ENCODE data around the gene DHRS7B.

The DHRS7B gene

DNA sequence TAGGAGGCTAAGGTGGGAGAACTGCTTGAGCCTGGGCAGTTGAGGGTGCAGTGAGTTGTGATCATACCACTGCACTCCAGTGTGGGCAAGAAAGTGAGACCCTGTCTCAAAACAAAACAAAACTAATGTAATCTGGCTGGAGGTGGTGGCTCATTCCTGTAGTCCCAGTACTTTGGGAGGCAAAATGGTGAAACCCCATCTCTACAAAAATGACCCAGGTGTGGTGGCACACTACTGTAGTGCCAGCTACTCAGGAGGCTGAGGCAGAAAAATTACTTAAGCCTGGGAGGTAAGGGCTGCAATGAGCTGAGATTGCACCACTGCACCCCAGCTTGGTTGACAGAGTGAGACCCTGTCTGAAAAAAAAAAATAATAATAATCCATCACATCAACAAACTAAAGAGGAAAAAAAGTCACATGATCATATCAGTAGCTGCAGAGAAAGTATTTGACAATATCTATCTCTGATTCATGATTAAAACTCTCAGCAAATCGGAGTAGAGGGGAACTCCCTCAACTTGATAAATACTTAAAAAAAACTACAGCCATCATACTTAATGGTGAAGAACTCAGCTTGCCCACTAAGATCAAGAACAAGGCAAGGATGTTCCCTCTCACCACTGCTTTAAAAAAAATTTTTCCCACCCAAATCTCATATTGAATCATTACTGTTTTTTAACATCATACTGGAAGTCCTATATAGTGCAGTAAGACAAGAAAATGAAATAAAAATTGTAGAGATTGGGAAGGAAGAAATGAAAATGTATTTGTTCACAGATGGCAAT is 31.0 kb downstream of the DHRS7B start:
- no peak for DNase-seq (ENCODE audit: low spot score)

DNA sequence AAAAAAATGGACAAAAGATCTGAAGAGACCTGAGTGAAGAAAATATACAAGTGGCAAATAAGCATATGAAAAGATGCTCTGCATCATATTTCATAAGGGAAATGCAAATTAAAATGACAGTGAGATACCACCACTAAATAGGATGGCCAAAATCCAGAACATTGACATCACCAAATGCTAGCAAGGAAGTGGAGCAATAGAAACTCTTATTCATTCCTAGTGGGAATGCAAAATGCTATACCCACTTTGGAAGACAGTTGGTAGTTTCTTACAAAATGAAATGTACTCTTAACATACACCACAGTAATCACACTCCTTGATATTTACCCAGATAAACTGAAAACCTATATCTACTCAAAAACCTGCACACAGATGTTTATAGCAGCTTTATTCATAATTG is 33.6 kb downstream of the DHRS7B start:
- no peak for DNase-seq (ENCODE audit: low spot score)

DNA sequence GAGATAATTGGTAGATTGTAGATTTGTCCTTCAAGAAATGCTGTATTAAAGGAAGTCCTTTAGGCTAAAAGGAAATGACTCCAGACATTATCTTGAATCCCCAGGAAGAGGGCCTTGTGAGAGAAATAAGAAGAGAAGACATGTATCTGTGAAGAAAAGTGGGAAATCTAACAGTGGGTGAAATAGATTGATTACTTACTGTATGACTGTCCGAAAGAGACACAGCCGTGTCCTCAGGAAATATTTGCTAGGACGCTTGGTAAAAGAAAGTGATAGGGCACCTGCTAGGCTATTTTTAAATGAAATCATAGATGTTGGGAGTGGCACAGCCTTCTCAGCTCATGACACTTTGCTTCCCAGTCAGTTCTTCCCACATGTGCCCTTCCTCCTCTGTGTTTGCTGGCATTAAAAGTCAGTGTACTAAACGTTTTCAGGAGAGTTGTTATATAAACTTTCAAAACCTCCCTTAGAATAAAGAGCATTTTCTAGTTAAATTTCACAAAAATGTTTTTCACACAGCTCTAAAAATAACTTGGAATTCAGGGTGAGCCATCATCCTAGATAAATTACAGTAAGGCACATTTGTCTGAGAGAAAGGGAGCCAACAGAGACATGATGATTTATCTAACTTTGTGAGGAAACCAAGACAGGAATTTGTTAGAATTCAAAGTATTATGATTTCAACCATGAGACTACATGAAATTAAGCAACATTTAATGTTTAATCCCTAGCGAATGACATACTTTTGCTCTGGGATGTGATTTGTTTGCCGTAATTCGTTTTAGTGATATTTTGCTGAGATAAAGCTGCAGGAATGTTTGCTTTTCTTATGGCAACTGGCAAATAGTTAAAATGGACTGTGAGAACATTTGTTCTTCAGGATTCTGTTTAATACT is 35.0 kb downstream of the DHRS7B start:
- peak; percentile 64 for DNase-seq (ENCODE audit: low spot score)

DNA sequence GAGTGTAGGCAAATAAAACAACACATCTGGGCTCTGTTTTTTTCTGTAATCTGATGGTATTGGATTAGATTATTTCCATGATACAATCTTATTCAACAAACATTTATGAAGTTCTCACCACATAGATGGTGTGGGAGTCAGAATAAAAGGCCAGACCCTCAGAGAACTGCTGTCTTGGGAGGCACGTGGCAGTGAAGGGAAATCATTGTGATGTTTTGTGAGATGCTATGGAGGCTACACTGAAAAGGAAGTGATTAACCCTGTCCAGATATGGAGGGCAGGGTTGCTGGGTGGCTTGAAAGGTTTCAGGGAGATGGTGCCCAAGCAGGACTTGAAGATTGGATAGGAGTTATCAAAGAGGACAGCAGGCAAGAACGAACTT is 35.6 kb downstream of the DHRS7B start:
- DNase-seq (ENCODE audit: low spot score): no peak

DNA sequence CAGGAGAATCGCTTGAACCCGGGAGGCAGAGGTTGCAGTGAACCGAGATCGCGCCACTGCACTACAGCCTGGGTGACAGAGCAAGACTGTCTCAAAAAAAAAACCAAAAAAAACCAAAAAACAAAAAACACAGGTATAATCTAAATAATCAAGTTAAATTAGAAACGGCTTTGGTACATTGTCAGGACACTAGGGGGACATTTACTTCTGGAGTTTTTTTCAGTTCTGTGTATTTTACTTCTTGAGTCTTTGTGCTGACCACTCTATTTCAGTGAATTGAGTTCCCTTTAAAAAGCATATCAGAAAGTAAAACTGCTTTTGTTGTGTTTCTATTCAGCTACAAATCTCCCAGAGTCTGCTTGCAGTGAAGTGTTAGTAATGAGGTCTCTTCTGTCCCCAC is 36.3 kb downstream of the DHRS7B start:
- no peak for DNase-seq (ENCODE audit: low spot score)

DNA sequence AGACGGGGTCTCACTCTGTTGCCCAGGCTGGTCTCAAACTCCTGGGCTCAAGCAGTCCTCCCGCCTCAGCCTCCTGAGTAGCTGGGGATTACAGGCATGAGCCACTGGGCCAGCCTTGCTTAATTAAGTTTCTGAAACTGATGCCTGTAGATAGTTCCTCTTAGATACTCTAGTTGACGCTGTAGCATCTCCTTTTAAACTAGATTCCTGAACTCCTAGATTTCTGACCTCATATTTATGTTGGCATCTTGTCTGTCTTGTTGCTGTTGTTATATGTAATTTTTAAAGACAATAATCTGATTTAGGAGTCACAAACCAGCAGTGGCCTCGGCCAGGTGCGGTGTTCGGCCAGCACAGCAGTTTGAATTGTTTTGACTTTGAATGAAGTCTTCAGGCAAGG is 37.5 kb downstream of the DHRS7B start:
- DNase-seq (ENCODE audit: low spot score): no peak

DNA sequence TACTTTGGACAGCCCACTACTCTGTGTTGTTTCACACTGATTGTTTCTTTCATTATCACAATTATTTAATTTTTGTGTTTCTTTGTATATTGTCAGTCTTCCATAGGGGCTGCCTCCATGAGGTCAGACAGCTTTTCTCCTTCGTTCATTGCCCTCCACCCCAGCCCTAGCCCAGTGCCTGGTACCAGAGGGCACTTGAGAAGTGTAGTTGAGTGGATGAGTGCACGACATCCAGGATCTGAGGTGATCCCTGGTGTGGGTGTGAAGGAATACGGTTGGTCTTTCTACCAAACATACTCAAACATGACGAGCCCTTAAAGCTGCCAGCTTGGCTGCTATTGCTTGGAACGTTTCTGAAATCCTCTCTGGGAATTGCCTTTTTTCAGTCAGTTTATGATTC is 37.9 kb downstream of the DHRS7B start:
- DNase-seq (ENCODE audit: low spot score): no peak

DNA sequence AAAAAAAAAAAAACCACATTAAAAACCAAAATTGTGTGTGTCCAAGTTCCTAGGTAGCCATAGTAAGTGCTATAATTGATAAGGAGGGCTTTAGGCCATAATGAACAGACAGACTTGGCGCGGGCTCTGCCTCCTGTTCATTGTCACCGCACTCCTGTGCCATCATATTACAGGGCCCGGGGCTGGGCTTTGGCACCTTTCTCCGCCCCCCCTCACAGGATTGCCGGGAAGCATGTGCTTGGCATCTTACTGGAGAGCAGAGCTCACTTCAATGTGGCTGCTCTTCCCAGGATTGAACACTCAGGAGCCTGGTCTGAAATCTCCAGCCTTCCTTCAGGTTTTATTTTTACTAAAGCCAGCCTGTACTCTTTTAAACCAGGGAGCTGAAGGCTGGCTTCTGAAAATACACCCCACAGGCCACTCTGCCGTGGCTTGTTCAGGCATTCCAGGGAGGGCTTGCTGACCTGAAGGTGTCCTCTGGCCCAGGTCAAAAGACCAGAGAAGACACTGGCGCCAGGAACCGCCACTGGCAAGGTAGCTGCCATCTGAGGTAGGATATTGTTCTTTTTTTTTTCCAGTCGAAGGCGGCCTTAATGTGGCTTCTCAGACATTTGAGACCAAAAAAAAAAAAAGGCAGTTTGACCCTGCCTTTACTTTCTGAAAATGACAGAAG is 39.3 kb downstream of the DHRS7B start:
- DNase-seq (ENCODE audit: low spot score): peak; percentile 26

DNA sequence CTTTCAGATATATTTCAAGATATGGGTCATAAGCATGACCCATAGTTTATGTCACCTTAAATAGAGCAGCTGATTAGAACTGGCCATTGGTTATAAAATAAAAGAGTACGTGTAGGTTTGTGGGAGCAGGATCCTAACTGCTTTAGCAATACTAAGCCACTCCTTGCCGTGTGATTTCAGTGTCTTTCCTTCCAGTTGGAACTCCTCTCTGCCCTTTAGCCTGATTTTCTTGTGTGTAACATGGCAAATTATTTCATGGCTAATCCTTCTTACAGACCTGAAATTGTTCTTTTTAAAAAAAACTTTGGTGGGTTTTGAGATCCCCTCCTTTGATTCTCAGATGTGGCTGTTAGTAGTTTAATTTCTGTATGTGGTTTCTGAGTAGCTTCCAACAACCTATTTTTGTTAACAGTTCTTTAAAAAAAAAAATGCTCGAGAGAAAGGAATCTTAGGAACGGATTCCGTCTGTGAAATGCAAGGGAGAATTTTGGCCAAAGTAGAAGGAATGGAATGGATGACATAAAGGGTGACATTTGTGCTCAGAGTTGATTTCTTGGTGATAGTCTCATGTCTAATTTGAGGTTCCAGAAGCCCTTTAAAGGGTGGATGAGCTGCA is 39.9 kb downstream of the DHRS7B start:
- peak; percentile 56 for DNase-seq (ENCODE audit: low spot score)

DNA sequence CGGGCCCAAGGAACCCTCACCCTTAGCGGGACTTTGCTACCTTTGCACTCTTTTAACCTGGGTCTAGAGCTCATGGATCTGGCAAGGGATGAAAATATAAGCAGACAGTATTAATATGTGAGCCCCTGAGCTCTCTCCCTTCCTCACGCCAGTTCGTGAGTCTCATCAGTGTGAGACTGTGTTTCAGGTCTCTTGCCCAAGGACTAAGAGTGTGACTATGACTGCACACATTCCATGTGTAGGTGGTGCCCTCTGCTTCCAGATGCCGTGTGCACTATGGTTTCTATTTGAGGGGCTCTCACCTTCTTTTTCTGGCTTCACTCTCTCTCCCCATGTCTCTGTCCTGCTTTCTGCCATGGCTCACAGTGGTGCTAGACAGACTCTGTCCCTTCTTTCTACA is 40.5 kb downstream of the DHRS7B start:
- DNase-seq (ENCODE audit: low spot score): peak; percentile 75

DNA sequence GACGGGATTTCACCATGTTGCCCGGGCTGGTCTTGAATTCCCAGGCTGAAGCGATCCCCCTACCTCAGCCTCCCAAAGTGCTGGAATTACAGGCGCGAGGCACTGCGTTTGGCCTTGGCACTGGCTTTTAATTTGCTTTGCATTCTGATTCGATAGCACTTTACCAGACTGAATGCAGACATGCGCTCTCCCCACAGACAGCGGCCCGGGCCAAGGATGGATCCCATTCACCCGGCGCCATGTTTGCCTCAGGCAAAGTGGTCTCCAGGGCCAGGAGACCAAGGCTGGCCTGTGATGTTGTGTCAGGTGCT is 41.7 kb downstream of the DHRS7B start:
- no peak for DNase-seq (ENCODE audit: low spot score)

DNA sequence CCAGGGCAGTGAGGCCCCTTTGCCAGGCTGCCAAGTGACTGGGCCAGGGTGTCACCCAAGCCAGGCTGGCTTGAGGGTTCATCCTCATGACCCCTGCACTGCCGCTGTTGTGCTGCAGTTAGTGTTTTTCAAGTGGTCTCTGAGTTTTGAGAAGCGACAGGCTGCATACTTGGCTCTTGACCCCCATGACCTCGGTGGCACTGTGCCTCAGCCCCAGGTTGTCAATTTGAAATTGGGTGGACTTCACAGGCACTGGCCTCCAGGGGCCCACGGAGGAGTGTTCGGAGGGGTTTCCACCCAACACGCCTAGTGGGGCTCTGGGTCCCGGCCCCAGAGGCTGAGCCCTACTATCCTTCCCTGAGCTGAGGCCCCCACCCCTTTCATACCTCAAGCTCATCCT is 42.7 kb downstream of the DHRS7B start:
- no peak for DNase-seq (ENCODE audit: low spot score)

DNA sequence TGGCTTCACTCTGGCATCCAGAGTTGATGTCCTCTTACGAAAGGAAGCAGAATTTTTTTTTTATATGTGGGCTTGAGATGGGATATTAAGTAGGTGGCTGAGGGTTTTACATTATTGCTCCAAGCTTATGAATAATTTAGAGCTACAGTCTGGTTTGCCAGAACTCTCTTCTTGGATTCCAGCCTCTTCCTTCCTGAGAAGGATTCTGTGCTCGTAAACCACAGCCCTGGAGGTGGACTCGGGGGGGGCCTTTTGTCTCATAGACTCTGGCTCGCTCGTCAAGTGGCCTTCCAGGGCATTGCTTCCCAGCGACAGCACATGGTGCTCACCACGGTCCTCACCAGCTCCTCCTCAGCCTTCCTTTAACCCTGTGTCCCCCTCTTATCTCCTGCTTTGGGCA is 44.0 kb downstream of the DHRS7B start:
- DNase-seq (ENCODE audit: low spot score): peak; percentile 48

DNA sequence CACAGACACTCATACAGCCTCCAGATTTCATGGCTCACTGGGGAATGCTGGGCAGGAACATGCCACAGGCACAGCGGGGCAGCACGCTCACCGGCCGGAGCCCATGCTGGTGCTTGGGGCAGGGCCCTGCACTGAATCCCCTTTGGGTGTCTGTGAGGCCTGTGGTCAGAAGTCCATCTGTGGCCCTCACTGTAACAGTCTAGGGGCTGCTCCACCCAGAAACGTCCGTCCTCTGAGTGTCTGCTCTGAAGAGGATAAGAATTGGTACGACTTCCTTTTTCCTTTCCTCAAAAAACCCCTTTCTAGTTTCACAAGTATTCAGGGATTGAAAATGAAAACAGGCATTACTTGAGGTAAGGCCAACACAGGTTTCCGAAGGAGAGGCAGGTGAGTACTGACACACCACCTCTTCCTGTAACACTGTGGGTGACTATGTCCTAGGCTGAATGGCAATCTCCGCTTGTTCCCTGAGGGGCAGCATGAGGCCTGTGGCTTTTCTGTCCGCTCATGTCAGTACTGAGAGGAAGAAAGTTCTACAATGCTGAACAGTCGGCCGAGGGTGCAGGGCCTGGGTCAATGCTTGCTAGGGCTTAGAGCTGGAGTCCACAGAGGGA is 44.7 kb downstream of the DHRS7B start:
- DNase-seq (ENCODE audit: low spot score): no peak

DNA sequence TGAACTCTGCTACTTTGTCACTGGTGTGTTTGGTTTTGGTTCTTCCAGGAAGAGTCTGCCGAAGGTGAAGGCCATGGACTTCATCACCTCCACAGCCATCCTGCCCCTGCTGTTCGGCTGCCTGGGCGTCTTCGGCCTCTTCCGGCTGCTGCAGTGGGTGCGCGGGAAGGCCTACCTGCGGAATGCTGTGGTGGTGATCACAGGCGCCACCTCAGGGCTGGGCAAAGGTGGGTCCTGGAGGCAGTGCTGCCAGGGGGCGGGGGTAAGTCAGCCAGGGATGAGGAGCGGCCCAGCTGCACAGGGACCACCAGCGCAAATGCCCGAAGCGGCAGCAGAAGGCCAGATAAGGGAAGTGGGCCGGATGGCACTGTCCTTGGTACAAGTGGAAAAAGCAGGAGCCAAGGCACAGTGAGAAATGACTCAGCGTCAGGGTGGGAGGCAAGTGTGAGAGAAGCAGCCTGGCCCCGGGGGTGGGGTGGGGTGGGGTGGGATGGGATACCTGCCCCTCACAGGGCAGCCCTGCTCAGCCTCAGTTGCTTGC is 45.3 kb downstream of the DHRS7B start:
- no peak for DNase-seq (ENCODE audit: low spot score)

DNA sequence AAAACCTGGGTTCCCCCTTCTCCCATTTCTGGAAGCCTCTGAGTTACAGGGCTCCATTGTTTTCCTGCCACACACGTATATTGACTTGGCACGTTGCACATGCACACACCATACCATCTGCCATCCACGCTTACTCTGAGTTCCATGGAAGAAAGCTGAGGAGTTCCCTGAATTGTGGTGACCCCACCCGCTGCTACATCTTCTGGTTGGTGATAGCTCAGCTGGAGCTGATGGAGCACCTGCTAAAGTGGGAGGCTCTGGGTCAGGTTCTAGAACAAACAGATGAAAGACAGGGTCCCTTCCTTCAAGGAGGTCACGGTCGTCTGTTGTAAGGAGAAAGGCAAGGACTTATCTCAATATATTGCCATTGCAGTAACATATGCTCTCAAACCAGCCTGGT is 46.1 kb downstream of the DHRS7B start:
- no peak for DNase-seq (ENCODE audit: low spot score)

DNA sequence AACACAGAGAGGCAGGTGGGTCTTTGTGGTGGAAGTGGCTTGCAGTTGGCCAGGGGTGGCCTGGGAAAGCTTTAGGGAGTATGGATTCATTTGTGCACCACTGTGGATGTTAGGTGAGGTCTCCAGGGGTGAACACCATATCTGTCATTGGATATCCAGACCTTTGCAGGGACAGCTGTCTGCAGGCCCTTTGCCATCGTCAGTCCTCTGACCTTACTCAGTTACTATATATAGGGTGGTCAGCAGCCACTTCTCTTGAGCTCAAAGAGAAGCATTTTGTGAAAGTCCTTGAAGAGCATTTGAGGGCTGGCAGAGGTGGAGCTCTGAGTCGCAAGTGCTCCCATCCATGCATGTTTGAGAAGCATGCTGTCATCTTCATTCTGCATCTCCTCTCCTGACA is 46.8 kb downstream of the DHRS7B start:
- no peak for DNase-seq (ENCODE audit: low spot score)

DNA sequence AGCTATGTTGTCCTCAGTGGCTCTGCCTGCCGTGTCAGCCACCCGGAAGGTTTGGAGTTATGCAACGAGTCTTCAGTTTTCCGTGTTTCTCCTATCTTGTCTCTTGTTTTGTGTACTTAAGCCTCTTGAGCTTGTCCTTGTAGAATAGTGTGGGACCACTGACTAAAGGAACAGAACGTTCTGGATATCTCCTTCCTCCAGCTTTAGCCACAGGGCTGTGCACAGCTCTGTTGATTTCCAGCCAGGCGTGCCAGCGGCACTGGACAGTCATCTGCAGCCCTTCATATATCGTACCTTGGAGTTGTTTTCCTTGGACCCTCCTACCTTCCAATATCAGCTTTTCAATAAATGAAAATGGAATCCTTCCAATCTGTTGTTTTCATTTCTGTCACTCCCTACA is 47.4 kb downstream of the DHRS7B start:
- no peak for DNase-seq (ENCODE audit: low spot score)

DNA sequence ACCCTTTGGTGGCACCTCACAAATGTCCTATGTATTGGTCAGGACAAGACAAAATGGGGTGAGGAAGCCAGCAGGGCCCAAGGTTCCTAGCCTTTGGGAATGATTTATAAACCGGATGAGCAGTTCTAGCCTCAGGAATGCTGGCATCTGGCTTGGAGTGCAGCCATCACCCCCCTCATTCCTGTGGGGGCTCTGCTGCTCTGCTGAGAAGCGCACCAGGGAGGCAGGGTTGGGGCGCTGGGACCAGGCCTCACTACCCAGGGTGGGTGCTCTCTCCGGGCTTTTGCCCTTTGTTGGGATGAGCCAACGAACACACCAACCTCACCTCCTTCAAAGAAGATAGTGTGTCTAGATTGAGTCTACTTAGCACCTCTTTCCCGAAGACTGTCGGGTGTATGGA is 47.9 kb downstream of the DHRS7B start:
- peak; percentile 77 for DNase-seq (ENCODE audit: low spot score)

DNA sequence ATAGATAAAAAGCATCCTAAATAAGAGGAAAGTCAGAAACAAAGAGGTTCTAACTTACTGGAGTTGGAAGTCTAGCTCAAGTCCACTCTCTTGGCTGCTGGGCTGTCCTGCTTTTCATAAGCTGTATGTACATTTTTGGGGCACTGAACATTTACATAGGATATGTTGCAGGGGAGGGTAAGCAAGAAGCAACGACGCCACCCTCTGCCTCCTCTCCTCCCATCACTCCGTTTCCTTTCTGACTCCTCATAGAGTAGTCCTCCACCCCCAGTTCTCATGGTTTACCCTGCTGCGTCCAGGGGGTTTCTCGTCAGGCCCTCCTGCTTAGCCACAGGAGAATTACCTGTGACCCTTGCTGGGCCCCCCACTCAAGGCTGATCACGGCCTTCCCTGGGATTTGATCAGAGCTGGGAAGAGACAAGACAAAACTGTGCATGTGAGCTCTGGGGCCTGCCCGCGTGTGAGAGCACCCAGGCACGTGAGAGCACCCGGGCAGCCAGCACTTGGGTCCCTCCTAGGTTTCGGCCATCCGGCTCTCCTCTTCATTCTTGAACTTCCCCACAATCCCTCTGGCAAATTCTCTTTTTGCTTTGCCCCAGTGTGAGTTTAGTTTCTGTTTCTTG is 50.1 kb downstream of the DHRS7B start:
- no peak for DNase-seq (ENCODE audit: low spot score)

DNA sequence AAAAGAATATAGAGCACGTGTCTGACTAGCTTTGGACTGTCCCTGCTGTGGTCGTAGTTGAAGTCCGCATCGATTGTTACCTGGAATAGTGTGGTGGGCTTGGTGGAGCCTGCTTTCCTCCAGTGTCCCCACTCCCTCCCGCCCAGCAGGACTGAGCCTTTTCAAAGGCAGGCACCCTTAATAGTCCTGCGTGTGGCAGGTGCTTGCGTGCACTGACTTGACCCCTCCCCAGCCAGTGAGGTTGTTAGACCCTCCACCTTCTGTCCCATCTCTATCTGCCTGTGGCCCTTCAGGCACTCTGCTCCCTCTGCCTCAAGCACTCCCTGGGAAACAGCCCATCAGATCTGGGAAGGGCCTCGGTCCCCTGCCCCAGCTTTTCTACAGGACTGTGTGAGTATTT is 50.6 kb downstream of the DHRS7B start:
- no peak for DNase-seq (ENCODE audit: low spot score)

All from GM03348 (cell line).